ENCODE results near the gene CEP192. TPM values are rescaled to one million over a fixed set of nuclear protein-coding genes. Genes with fewer than 3 reads are reported as not detected.

CEP192 gene
- total RNA-seq, 4 donors from 2014 or later = 16.9 to 28.6 (median 20.0) TPM

- 93 to 96% methylated on average over 3 to 6 of the region's 52 CpGs for WGBS, 2 donors (ENCODE audit: low coverage in 1 of 2)
- no peak overlapping the region for H3K4me3 ChIP-seq
- no peaks in the 10 kb centered on the region for H3K9me3 ChIP-seq
- no peak overlapping the region for H3K27ac ChIP-seq
- TF ChIP-seq POLR2AphosphoS5 (IDR thresholded peaks at IDR 0.05) (no peak), EP300 (IDR thresholded peaks at IDR 0.05) (no peak), POLR2A (IDR thresholded peaks at IDR 0.05) (no peak), CTCF (IDR thresholded peaks at IDR 0.05) (no peak)
- H3K36me3 ChIP-seq = no peaks in the 10 kb centered on the region
- no peak for ATAC-seq
- peaks cover 0 to 19% (median 12%) of the 10 kb centered on the region in 3 donors for H3K4me1 ChIP-seq
- peaks cover 27% of the 10 kb centered on the region for H3K27me3 ChIP-seq
Observed at GRCh38 chr18:13134551-13135401, 143.6 kb downstream of the CEP192 start.

GRCh38 chr18:13136056-13136903 lies 145.1 kb downstream of the CEP192 start:
- no peak for TF ChIP-seq POLR2AphosphoS5 (IDR thresholded peaks at IDR 0.05)
- no peak for TF ChIP-seq CTCF (IDR thresholded peaks at IDR 0.05)
- no peak for TF ChIP-seq POLR2A (IDR thresholded peaks at IDR 0.05)
- TF ChIP-seq EP300 (IDR thresholded peaks at IDR 0.05) = no peak
- Histone ChIP-seq H3K27ac (peak overlapping the region in 2 of 4 donors; percentile 60 to 68), H3K9me3 (no peaks in the 10 kb centered on the region), H3K27me3 (peaks cover 27% of the 10 kb centered on the region), H3K4me1 (peaks cover 0 to 19% (median 12%) of the 10 kb centered on the region in 3 donors), H3K36me3 (no peaks in the 10 kb centered on the region), H3K4me3 (peak overlapping the region; percentile 34 to 65)
- peak; percentile 2 for ATAC-seq
- 15 to 32% methylated on average over 3 to 9 of the region's 51 CpGs for whole genome bisulfite sequencing, 2 donors (ENCODE audit: low coverage in 1 of 2)

DNA sequence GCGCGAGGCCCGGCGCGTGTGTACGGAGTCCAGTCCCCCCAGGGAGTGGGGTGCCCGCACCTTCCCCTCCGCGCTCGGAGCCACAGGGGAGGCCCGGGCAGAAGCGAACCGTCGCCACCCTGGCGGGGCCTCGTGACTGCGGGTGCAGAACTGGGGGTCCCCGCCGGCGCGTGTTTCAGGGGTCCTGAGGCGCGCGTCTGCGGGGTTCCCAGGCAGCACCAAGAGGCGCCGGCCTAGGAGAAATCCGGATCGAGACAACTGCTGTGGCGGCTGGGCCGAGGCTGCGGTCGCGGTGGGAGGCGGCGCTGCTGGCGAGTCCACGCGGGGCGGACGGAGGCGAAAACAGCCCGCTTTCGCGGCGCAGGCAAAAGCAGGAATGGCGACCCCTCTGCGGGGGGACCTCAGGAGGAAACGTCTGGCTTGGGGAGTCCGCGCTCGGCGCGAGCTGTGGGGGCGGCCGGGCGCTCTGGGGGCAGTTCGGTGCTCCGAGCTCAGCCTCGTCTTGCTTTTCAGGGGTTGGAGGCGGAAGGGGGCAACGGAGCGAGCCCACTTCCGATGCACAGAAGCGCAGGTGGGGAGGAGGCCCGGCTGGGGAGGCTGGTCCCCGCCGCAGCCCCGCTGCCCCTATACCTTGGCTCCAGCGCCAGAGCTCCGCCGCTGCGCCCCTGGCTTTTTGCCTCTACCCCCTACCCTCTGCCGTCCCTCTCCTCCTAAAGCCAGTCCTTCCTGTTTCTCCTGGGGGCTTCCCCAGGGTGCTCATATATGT lies 145.9 kb downstream of the CEP192 start:
- H3K4me3 ChIP-seq = peak overlapping the region; percentile 34 to 65
- H3K4me1 ChIP-seq = peaks cover 0 to 19% (median 12%) of the 10 kb centered on the region in 3 donors
- H3K27ac ChIP-seq = peak overlapping the region in 3 of 4 donors; percentile 60 to 71 (median 68)
- H3K9me3 ChIP-seq = no peaks in the 10 kb centered on the region
- ATAC-seq = peak; percentile 25
- H3K27me3 ChIP-seq = peaks cover 27% of the 10 kb centered on the region
- WGBS, 2 donors (ENCODE audit: low coverage in 1 of 2) = 25% methylated on average over 1 of the region's 74 CpGs; no CpG with 5 or more reads in 1 of the 2 donors
- TF ChIP-seq EP300 (IDR thresholded peaks at IDR 0.05) = no peak
- no peak for TF ChIP-seq CTCF (IDR thresholded peaks at IDR 0.05)
- TF ChIP-seq POLR2A (IDR thresholded peaks at IDR 0.05) = no peak
- no peak for TF ChIP-seq POLR2AphosphoS5 (IDR thresholded peaks at IDR 0.05)
- H3K36me3 ChIP-seq = no peaks in the 10 kb centered on the region

DNA sequence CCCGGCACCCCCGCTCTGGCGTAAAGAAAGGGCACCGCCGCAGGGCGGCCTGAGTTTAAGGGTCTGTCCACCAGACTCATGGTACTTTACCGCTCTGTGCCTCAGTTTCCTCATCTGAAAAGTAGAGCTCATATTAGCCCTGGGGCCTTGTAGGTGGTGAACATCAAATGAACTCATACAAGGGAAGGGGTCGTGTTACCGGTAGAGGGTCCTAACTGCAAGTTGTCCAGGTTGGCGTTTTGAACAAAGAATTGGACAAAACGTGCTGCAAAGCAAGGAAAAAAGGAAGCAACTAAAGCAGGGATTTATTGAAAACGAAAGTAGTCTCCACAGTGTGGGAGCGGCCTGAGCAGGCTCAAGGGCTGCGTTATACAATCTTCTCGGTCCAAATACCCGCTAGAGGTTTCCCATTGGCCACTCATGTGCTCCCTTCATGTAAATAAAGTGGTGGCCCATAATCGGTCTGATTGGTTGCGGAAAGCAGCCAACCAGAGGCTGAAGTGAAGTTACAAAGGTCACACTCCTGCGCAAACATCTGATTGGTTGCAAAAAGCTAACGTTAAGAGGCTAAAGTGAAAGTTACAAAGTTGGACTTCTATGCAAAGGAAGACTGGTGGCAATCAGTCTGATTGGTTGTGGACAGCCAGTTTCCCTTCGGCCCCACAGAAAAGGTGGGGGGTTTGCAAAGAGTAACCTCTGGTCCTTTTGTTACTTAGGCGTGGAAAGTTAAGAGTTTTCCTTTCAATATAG lies 146.7 kb downstream of the CEP192 start:
- H3K27me3 ChIP-seq = peaks cover 27% of the 10 kb centered on the region

More for the DNA sequence above, 146.7 kb downstream of the CEP192 start:
- Histone ChIP-seq H3K4me1 (peaks cover 0 to 19% (median 12%) of the 10 kb centered on the region in 3 donors), H3K9me3 (no peaks in the 10 kb centered on the region), H3K27ac (peak overlapping the region in 3 of 4 donors; percentile 60 to 71 (median 68)), H3K4me3 (peak overlapping the region; percentile 34 to 65), H3K36me3 (no peaks in the 10 kb centered on the region)
- TF ChIP-seq EP300 (IDR thresholded peaks at IDR 0.05) (no peak), POLR2AphosphoS5 (IDR thresholded peaks at IDR 0.05) (no peak), CTCF (IDR thresholded peaks at IDR 0.05) (no peak), POLR2A (IDR thresholded peaks at IDR 0.05) (no peak)
- WGBS, 2 donors (ENCODE audit: low coverage in 1 of 2) = 55 to 60% methylated on average over 16 of the region's 22 CpGs
- ATAC-seq = peak; percentile 82
